Heart left ventricle (tissue), 16 donors: ENCODE data around the gene FOXK1. TPM values are rescaled to one million over a fixed set of nuclear protein-coding genes. Genes with fewer than 3 reads are reported as not detected.
A peak's percentile ranks its signal among the peaks of the same experiment; 100 is the strongest.

Experiments used
- ATAC-seq, 4 donors: fragments of 200-7000 bp; cut with Tn5 transposase; one replicate each; pipeline ENCODE4 v1.9.1; 2020 to 2022; ENCODE audit warnings: moderate library complexity in 4 of 4, mild to moderate bottlenecking in 3 of 4, moderate number of reproducible peaks in 1 of 4
- DNase-seq, 5 donors: peaks; one replicate each; pipeline ENCODE4 v3.0.0-alpha.2; 2020
- H3K27ac ChIP-seq, 12 donors: fragments of 200-600 bp; sonication (generic) in 4 of 12; one replicate each; pipeline versions ENCODE4 v1.5.0 to v1.8.0; 2016 to 2022; ENCODE audit warnings: mild to moderate bottlenecking in 2 of 12
- H3K27me3 ChIP-seq, 9 donors: fragments of 200-600 bp; sonication (generic) in 2 of 9; one replicate each; pipeline versions ENCODE4 v1.5.1 to v1.8.0; 2016 to 2022; ENCODE audit warnings: mild to moderate bottlenecking in 3 of 9
- H3K36me3 ChIP-seq, 9 donors: fragments of 200-600 bp; sonication (generic) in 2 of 9; one replicate each; pipeline versions ENCODE4 v1.5.0 to v1.8.0; 2018 to 2022; ENCODE audit warnings: mild to moderate bottlenecking in 2 of 9
- H3K4me1 ChIP-seq, 12 donors: fragments of 200-600 bp; sonication (generic) in 4 of 12; one replicate each; pipeline versions ENCODE4 v1.5.0 to v1.8.0; 2016 to 2022; ENCODE audit warnings: mild to moderate bottlenecking in 3 of 12
- H3K4me3 ChIP-seq, 12 donors: fragments of 200-600 bp; sonication (generic) in 4 of 12; one replicate each; pipeline versions ENCODE4 v1.5.0 to v1.8.0; 2017 to 2022; ENCODE audit warnings: mild to moderate bottlenecking in 9 of 12, moderate library complexity in 4 of 12
- H3K9me3 ChIP-seq, 12 donors: fragments of 200-600 bp; sonication (generic) in 4 of 12; one replicate each; pipeline versions ENCODE4 v1.5.0 to v1.8.0; 2016 to 2022; ENCODE audit warnings: mild to moderate bottlenecking in 1 of 12
- POLR2A ChIP-seq, 2 donors: fragments of 450-650 bp; IDR thresholded peaks; one replicate each; pipeline ENCODE4 v1.6.1; 2017; ENCODE audit warnings: antibody characterized with exemption in 2 of 2, mild to moderate bottlenecking in 2 of 2, moderate library complexity in 2 of 2
- WGBS, 4 donors: extraction: QIAGEN DNeasy Blood & Tissue Kit in 2 of 4; methylation state at CpG; one replicate each; pipeline versions ENCODE4 v1.1.5 to v1.1.7; 2013 to 2018; 5-methylcytosine and 5-hydroxymethylcytosine counted together
- intact Hi-C, 10 donors: fragments of 100-400 bp; cut with DNase I; formaldehyde crosslinking; loops; one replicate each; pipeline versions ENCODE4 v1.11.1 to v1.14.2; 2022
- polyA plus RNA-seq, 2 donors: library from polyadenylated mRNA; stranded (reverse); fragments of 200-250 nt; gene quantifications; one replicate each; pipeline ENCODE4 v1.2.3, GENCODE V29; 2013
- total RNA-seq, 9 donors: library from RNA; depleted of rRNA in 2 of 9; stranded (reverse); fragments of >200 nt in 2 of 9; fragmentation: NEBNext Ultra II Directional in 3 of 9; extraction: Animal tissue kit (Norgen Biotek cat#: 25700) in 3 of 9; gene quantifications; one replicate each; pipeline versions ENCODE4 v1.1.0 to v1.2.4, GENCODE V29; 2016 to 2023
- TF ChIP-seq, protein P1 (sequence below), 12 donors: fragments of 200-600 bp; sonication (generic) in 4 of 12; IDR thresholded peaks; one replicate each; pipeline versions ENCODE4 v1.5.0 to v1.8.0; 2018 to 2022; ENCODE audit warnings: antibody characterized with exemption in 12 of 12, mild to moderate bottlenecking in 5 of 12
- donor health status: ischemic (EF 13 %, LVEDD 7.1; RV severe dilation, severe dysfunction).
- donor health status: healthy with polysubstance abuse.
- donor health status: DM: no; HTN: yes; CAD: no.
- donor health status: DM: no; HTN: no; CAD: no.
- donor health status: ischemic (EF 25% LVEDD 6.9; RV normal size, moderate dysfunction).
- donor health status: ischemic (EF 25% LVEDD 5.7; RV mildly dilated, moderate dysfunction).
- donor health status: healthy.
- donor health status: DM: yes; HTN: yes; CAD: no.
- donor health status: ischemic (EF 35%, LVEDD 5.7; RV mildly dilated, moderate dysfunction).
- donor health status: nonischemic (EF 11% LVEDD 7.7; RV severe dilation, severe dysfunction).
- donor health status: DM: yes; HTN: yes; CAD: no.
- donor health status: PGD.
- donor health status: ischemic (EF 29% LVEDD 5.4; RV normal size, mild dysfunction).
- donor health status: nonischemic (EF 23%, LVEDD 6.1; RV moderate dilation, normal function).

FOXK1 gene
- total and polyA plus RNA-seq, 11 donors = 9.3 to 43.7 (median 19.8) TPM

DNA sequence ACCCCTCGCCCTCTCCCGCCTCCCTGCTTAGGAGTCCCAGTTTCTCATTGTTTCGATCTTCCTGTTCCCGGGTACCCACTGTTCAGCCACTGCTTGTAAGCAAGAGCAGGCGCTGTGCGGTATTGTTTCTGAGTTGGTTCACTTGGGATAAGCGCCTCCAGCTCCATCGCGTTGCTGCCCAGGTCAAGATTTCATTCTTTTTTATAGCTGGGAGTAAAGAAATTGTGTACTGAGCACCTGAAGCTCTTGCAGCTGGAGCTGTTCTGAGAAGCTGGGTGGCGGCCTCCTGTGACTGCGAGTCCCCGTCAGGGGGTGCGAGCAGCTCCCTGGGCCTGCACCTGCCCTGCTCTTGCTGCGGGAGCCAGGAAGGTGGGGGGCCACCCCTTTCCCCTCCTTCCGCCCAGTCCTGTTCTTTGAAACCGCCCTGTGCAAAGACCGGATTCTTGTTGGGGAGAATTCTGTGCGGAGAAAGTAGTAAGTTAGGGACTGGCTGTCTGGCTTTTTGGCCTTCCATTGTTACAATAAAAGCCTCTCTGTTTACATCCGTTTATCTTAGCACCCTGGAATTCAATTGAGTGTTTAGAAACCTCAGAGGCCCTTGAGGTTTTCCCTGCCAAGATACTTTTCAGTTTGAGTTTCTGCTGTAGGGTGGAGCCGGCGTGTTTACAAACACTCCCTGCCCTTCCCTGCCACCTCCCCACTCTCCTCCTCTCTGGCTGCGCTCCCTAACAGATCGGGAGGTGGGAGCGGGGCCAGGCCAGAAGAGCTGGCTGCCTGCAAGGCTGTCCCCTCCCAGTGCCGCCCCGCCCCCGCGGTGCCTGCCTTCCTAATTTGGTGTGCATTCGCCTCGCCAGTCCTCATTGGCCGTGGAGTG lies 62.5 kb downstream of the FOXK1 start:
- intact Hi-C loops = loop anchor here in 7 of 10 donors (1.0 to 5.0 kb wide), 9 partner anchors 20 to 117 kb away; partner anchors contain the start of gene FOXK1 (in 4 of the 7)

DNA sequence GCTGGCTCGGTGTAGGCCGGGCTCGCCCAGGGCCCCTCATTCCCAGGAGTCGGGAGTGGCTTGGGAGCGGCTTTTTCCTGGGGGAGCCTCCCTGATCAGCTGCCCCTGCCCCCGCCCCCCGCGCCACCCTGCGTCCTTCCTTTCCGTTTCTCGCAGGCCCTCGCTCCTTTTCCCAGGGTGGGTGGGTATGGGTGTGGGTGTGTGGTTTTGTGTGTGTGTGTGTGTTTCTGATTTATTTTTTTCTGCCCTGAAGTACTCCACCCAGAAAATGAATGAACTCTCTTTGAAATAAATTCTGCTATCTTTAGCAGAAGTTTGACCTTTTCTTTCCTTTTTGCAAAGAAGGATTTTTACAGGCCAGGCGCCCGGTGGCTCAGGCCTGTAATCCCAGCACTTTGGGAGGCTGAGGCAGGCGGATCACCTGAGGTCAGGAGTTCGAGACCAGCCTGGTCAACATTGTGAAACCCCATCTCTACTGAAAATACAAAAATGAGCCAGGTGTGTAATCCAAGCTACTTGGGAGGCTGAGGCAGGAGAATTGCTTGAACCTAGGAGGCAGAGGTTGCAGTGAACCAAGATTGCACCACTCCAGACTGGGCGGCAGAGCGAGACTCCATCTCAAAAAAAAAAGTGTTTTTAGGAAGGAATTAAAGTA lies 63.3 kb downstream of the FOXK1 start:
- no peak for DNase-seq
- Histone ChIP-seq H3K27me3 (no peaks in the 10 kb centered on the region), H3K4me1 (peaks cover 12 to 65% (median 48%) of the 10 kb centered on the region in 12 donors), H3K27ac (peak overlapping the region; percentile 67 to 95 (median 91)), H3K9me3 (no peaks in the 10 kb centered on the region), H3K4me3 (peak overlapping the region in 9 of 12 donors; percentile 29 to 53 (median 38)), H3K36me3 (peaks cover 0 to 44% (median 28%) of the 10 kb centered on the region in 9 donors)
- 16 to 28% (median 21%) methylated on average over 10 to 18 of the region's 18 CpGs for WGBS, 4 donors
- intact Hi-C loops = loop anchor here in 7 of 10 donors (1.0 to 5.0 kb wide), 9 partner anchors 21 to 118 kb away; partner anchors contain the start of gene FOXK1 (in 4 of the 7)
- no peak for TF ChIP-seq POLR2A (IDR thresholded peaks at IDR 0.05)
- TF ChIP-seq, protein P1, sequence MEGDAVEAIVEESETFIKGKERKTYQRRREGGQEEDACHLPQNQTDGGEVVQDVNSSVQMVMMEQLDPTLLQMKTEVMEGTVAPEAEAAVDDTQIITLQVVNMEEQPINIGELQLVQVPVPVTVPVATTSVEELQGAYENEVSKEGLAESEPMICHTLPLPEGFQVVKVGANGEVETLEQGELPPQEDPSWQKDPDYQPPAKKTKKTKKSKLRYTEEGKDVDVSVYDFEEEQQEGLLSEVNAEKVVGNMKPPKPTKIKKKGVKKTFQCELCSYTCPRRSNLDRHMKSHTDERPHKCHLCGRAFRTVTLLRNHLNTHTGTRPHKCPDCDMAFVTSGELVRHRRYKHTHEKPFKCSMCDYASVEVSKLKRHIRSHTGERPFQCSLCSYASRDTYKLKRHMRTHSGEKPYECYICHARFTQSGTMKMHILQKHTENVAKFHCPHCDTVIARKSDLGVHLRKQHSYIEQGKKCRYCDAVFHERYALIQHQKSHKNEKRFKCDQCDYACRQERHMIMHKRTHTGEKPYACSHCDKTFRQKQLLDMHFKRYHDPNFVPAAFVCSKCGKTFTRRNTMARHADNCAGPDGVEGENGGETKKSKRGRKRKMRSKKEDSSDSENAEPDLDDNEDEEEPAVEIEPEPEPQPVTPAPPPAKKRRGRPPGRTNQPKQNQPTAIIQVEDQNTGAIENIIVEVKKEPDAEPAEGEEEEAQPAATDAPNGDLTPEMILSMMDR (IDR thresholded peaks at IDR 0.05) = no peak
- no peak for ATAC-seq

More for the DNA sequence above, 62.5 kb downstream of the FOXK1 start:
- ATAC-seq (peak; percentile 93 to 96 (median 94)), DNase-seq (peak; percentile 98 to 100 (median 100))
- Histone ChIP-seq H3K4me3 (peak overlapping the region in 9 of 12 donors; percentile 29 to 53 (median 39)), H3K27ac (peak overlapping the region; percentile 67 to 95 (median 91)), H3K9me3 (no peaks in the 10 kb centered on the region), H3K4me1 (peaks cover 12 to 69% (median 52%) of the 10 kb centered on the region in 12 donors), H3K36me3 (peaks cover 0 to 44% (median 28%) of the 10 kb centered on the region in 9 donors), H3K27me3 (no peaks in the 10 kb centered on the region)
- WGBS, 4 donors = 13 to 17% (median 14%) methylated on average over 31 of the region's 31 CpGs
- TF ChIP-seq, protein P1 (IDR thresholded peaks at IDR 0.05) = no peak
- TF ChIP-seq POLR2A (IDR thresholded peaks at IDR 0.05) = peak in 1 of 2 donors; percentile 21

DNA sequence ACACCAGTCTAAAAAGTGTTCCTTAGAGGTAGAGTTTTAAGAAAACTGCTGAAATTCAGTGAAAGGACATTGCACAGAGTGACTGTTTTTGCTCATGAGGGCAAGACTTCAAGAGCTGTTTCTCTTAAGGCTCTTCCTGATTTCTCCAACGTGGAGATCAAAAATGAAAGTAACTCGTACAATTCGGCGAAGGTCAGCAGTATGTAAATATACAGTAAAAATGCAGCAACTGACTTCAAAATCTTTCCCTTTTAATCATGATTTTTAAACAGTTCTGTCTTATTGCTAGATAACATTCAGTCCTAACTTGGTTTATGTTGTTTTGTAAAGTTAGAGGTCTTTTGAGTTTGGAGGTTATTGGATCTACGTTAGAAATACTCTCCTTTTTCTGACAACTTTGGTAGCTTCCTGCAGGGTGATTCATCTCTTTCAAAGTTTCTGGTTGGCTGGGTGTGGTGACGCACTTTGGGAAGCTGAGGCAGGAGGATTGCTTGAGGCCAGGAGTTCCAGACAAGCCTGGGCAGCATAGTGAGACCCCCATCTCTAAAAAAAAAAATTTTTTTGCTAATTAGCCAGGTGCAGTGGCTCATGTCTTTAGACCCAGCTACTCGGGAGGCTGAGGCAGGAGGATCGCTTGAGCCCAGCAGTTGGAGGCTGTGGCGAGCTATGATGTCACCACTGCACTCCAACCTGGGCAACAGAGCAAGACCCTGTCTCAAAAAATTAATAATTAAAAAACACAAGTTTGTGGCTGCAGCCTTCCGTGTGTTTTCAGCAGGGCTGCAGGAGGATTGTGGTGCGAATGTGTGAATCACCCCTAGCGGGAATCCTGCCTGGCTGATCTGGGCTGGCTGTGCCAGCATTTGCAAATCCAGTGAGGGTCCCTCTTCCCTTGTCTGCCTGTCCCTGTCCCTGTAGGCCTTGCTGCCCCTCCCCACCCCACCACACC lies 64.2 kb downstream of the FOXK1 start:
- TF ChIP-seq, protein P1 (IDR thresholded peaks at IDR 0.05) = no peak
- TF ChIP-seq POLR2A (IDR thresholded peaks at IDR 0.05) = no peak
- Histone ChIP-seq H3K27ac (peak overlapping the region; percentile 67 to 95 (median 91)), H3K4me1 (peaks cover 12 to 65% (median 48%) of the 10 kb centered on the region in 12 donors), H3K27me3 (no peaks in the 10 kb centered on the region), H3K9me3 (no peaks in the 10 kb centered on the region), H3K36me3 (peaks cover 0 to 46% (median 23%) of the 10 kb centered on the region in 9 donors), H3K4me3 (peak overlapping the region in 9 of 12 donors; percentile 29 to 53 (median 38))
- 55 to 61% (median 58%) methylated on average over 12 of the region's 12 CpGs for WGBS, 4 donors
- ATAC-seq (no peak), DNase-seq (peak in 1 of 5 donors; percentile 43)
- intact Hi-C loops = loop anchor here in 7 of 10 donors (1.0 to 5.0 kb wide), 9 partner anchors 21 to 119 kb away; partner anchors contain the start of gene FOXK1 (in 4 of the 7)
